Tibial artery (tissue), 4 donors: ENCODE results near the gene POU2F2.
"Not testable (repeated sequence)": the region's sequence is repeated elsewhere in the genome, so short reads cannot be mapped to it uniquely, and the experiment has no call there.

Source experiments
- DNase-seq, 2 donors: peaks; one replicate each; pipeline ENCODE4 v3.0.0-alpha.2; 2019
- H3K27ac ChIP-seq, 2 donors: fragments of 200-600 bp; sonication (generic) in 1 of 2; 1 replicate in 1 of 2; 2 replicates in 1 of 2; pipeline ENCODE4 v1.5.1; 2018 to 2019; ENCODE audit warnings: mild to moderate bottlenecking in 1 of 2
- H3K27me3 ChIP-seq, 2 donors: fragments of 200-600 bp; sonication (generic) in 1 of 2; one replicate each; pipeline versions ENCODE4 v1.5.1 to v1.6.0; 2016 to 2019
- H3K36me3 ChIP-seq, 3 donors: fragments of 200-600 bp; sonication (generic) in 2 of 3; one replicate each; pipeline ENCODE4 v1.5.1; 2016 to 2019; ENCODE audit warnings: mild to moderate bottlenecking in 2 of 3
- H3K4me1 ChIP-seq, 4 donors: fragments of 200-600 bp; sonication (generic) in 2 of 4; 1 replicate in 3 of 4; 2 replicates in 1 of 4; pipeline ENCODE4 v1.5.1; 2016 to 2019
- H3K4me3 ChIP-seq, 2 donors: fragments of 200-600 bp; sonication (generic) in 1 of 2; 1 replicate in 1 of 2; 2 replicates in 1 of 2; pipeline ENCODE4 v1.5.1; 2018 to 2019; ENCODE audit warnings: mild to moderate bottlenecking in 2 of 2
- H3K9me3 ChIP-seq, 3 donors: fragments of 200-600 bp; sonication (generic) in 1 of 3; one replicate each; pipeline ENCODE4 v1.5.1; 2016 to 2019
- intact Hi-C: fragments of 100-400 bp; cut with DNase I; formaldehyde crosslinking; loops from one replicate; pipeline ENCODE4 v1.15.0; 2023; ENCODE audit warnings: low total_unique reads
- TF ChIP-seq, protein P1 (sequence below), 2 experiments: fragments of 200-600 bp in 1 of 2; fragments of 450-650 bp in 1 of 2; IDR thresholded peaks; one replicate each; pipeline ENCODE4 v1.5.1; 2017 to 2019; ENCODE audit warnings: antibody characterized with exemption in 2 of 2, mild to moderate bottlenecking in 1 of 2, moderate library complexity in 1 of 2

Gene POU2F2

GRCh38 chr19:42102877-42103276 is 29.4 kb downstream of the POU2F2 start:
- Histone ChIP-seq H3K4me3 (no peak overlapping the region), H3K4me1 (peaks cover 0 to 7% (median 0%) of the 10 kb centered on the region in 4 donors), H3K36me3 (no peaks in the 10 kb centered on the region), H3K27me3 (peaks cover 0 to 4% of the 10 kb centered on the region in 2 donors), H3K27ac (no peak overlapping the region), H3K9me3 (no peaks in the 10 kb centered on the region)
- intact Hi-C loops = no loop called here
- no peak for DNase-seq
- TF ChIP-seq, protein P1, sequence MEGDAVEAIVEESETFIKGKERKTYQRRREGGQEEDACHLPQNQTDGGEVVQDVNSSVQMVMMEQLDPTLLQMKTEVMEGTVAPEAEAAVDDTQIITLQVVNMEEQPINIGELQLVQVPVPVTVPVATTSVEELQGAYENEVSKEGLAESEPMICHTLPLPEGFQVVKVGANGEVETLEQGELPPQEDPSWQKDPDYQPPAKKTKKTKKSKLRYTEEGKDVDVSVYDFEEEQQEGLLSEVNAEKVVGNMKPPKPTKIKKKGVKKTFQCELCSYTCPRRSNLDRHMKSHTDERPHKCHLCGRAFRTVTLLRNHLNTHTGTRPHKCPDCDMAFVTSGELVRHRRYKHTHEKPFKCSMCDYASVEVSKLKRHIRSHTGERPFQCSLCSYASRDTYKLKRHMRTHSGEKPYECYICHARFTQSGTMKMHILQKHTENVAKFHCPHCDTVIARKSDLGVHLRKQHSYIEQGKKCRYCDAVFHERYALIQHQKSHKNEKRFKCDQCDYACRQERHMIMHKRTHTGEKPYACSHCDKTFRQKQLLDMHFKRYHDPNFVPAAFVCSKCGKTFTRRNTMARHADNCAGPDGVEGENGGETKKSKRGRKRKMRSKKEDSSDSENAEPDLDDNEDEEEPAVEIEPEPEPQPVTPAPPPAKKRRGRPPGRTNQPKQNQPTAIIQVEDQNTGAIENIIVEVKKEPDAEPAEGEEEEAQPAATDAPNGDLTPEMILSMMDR (IDR thresholded peaks at IDR 0.05) = no peak

GRCh38 chr19:42100241-42100640 is 32.0 kb downstream of the POU2F2 start:
- Histone ChIP-seq H3K4me1 (peaks cover 0 to 10% (median 0%) of the 10 kb centered on the region in 4 donors), H3K27me3 (peaks cover 0 to 16% of the 10 kb centered on the region in 2 donors)
- DNase-seq, H3K9me3 ChIP-seq, intact Hi-C loops, H3K4me3 ChIP-seq, H3K27ac ChIP-seq, H3K36me3 ChIP-seq: not testable (repeated sequence)

GRCh38 chr19:42099336-42099925 is 32.8 kb downstream of the POU2F2 start:
- Histone ChIP-seq H3K27ac (no peak overlapping the region), H3K4me3 (no peak overlapping the region), H3K36me3 (no peaks in the 10 kb centered on the region), H3K27me3 (peaks cover 0 to 16% of the 10 kb centered on the region in 2 donors), H3K4me1 (peaks cover 0 to 10% (median 0%) of the 10 kb centered on the region in 4 donors), H3K9me3 (no peaks in the 10 kb centered on the region)
- intact Hi-C loops = no loop called here
- no peak for DNase-seq
- TF ChIP-seq, protein P1 (IDR thresholded peaks at IDR 0.05) = no peak

DNA sequence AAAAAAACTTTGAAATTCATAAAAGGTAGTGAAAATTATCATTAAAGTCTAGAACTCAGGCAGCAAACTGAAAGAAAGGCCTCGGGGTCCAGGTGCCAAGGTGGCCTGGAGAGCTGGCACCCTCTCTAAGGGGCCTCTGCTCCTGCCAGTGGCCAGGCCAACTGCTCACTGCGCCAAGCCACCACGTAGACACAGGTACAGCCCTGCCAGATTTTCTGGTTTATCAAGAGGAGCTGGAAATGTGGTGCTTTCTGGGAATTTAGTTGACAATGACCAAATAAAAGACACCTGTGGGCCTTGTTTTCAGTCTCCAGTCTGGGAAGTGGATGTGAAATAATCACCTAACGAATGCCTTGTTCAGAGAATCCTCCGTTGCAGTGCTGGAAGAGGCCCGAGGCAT is 33.5 kb downstream of the POU2F2 start:
- Histone ChIP-seq H3K4me1 (peaks cover 0 to 10% (median 0%) of the 10 kb centered on the region in 4 donors), H3K27ac (no peak overlapping the region), H3K4me3 (no peak overlapping the region), H3K27me3 (peaks cover 0 to 16% of the 10 kb centered on the region in 2 donors), H3K36me3 (no peaks in the 10 kb centered on the region), H3K9me3 (no peaks in the 10 kb centered on the region)
- intact Hi-C loops = no loop called here
- TF ChIP-seq, protein P1 (IDR thresholded peaks at IDR 0.05) = no peak
- no peak for DNase-seq

- Histone ChIP-seq H3K27ac (no peak overlapping the region), H3K27me3 (peaks cover 0 to 16% of the 10 kb centered on the region in 2 donors), H3K4me1 (peaks cover 0 to 14% (median 0%) of the 10 kb centered on the region in 4 donors), H3K9me3 (no peaks in the 10 kb centered on the region), H3K4me3 (no peak overlapping the region), H3K36me3 (no peaks in the 10 kb centered on the region)
- intact Hi-C loops = no loop called here
- TF ChIP-seq, protein P1 (IDR thresholded peaks at IDR 0.05) = no peak
- no peak for DNase-seq
Observed at GRCh38 chr19:42097461-42097860, 34.8 kb downstream of the POU2F2 start.

DNA sequence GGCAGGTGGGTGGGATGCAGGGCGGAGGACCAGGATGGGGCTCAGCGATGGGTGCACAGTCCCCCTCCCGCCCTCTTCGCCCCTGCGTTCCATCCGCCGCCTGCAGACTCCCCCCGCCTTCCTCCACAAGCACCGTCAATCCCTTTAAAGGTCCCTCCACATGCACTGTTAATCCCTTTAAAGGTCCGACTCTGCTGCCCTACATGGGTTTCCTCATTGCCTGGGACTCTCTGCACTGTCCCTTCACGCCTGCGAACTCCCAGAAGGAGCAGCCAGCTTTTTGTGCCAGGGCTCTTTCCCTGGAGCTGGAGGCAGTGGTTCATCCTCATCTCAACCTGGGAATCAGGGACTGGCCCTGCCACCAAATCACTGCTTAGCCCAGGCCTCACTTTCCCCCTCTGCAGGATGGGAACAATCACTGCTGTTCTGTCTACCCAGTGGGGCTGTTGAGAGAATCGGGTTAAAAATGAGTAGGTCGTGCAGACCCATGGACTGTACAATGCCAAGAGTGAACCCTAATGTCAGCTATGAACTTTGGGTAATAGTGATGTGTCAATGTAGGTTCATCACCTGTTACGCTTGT is 35.9 kb downstream of the POU2F2 start:
- peaks cover 0 to 14% (median 0%) of the 10 kb centered on the region in 4 donors for H3K4me1 ChIP-seq
- TF ChIP-seq, protein P1 (IDR thresholded peaks at IDR 0.05) = no peak
- intact Hi-C loops = no loop called here

More for the DNA sequence above, 35.9 kb downstream of the POU2F2 start:
- Histone ChIP-seq H3K4me3 (no peak overlapping the region), H3K9me3 (no peaks in the 10 kb centered on the region), H3K36me3 (no peaks in the 10 kb centered on the region), H3K27ac (no peak overlapping the region), H3K27me3 (peaks cover 0 to 16% of the 10 kb centered on the region in 2 donors)
- DNase-seq = no peak
